HG02870 (cell line): ENCODE results near the gene CHRM2.
"Not testable (repeated sequence)": the region's sequence is repeated elsewhere in the genome, so short reads cannot be mapped to it uniquely, and the experiment has no call there.

Source experiments
- ATAC-seq: cut with Tn5 transposase; IDR thresholded peaks from one replicate; pipeline ENCODE4 v1.9.1; 2021; ENCODE audit warnings: mild to moderate bottlenecking, moderate library complexity; ENCODE audit not compliant: unreplicated experiment

CHRM2 gene

DNA sequence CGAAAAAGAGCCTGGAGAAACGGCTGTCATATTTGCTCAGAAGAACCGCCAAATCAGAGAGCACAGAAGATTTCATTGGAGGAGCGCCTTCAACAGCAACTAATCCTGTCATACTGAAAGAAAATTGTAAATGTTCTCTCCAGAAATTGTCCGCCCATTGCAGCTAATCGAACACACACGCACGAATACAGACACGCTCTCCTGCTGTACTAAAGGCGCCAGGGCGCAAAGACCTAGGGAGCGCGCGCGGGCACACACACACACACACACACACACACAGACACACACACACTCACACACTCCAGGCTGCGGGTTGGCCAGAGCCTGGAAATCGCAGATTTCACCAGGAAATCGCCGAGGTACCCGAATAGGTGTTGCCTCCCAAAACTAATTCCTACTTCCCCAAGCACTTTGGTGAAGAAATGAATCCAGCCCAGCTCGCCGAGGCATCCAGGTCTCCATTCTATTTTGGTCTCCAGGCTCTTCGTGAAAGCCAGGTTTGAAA is at the start of gene CHRM2:
Gene CHRM2 (plus strand): TSS at position 157 of the 505 bp plus-strand sequence. CDS start 146,214 bp downstream, outside the sequence.
- ATAC-seq: no peak

DNA sequence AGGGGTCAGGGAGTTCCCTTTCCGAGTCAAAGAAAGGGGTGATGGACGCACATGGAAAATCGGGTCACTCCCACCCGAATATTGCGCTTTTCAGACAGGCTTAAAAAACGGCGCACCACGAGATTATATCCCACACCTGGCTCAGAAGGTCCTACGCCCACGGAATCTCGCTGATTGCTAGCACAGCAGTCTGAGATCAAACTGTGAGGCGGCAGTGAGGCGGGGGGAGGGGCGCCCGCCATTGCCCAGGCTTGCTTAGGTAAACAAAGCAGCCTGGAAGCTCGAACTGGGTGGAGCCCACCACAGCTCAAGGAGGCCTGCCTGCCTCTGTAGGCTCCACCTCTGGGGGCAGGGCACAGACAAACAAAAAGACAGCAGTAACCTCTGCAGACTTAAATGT is 37.1 kb upstream of the CHRM2 start:
- not testable (repeated sequence) for ATAC-seq

DNA sequence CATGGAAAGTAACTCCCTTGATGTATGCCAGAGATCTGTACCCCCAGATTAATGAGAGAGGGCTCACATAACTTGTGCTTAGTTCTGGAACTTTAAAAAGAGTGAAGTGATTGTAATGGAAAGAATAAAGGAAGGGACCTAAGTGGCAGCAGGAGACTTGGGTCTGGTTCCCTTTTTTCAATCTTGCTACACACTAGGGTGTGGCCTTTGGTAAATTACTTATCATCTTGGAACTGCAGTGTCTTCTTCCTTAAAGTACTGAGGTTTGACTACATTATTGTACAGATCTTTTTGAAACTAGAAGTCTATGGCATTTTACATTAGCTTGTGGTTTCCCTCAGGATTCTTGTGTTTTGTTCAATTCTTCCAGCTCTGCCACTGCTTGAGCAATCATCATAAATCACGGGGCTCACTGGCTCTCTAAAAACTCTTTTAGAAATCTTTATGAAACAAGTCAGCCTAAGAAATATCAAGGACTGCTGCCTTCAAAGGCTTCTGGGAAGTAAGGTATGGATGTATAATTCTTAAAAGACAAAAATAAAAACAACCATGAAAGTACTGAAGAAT is 22.5 kb upstream of the CHRM2 start:
- ATAC-seq: no peak

DNA sequence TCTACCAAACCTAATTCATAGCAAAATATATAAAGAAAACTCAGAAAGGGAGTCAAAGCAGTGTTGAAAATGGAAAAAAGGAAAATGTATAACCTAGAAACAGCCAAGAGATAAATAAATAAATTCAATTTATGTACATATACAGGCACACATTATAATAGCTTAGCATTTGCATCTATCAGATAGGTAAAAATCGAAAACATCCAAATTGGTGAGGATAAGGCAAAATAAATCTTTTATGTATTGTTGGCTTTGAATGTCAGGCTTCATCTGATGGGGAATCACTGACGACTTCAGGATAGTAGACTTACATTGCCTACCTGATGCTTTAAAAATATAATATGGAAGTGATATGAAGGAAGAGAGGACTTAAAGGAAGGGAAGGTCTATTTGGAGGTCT is 20.6 kb upstream of the CHRM2 start:
- ATAC-seq: no peak

DNA sequence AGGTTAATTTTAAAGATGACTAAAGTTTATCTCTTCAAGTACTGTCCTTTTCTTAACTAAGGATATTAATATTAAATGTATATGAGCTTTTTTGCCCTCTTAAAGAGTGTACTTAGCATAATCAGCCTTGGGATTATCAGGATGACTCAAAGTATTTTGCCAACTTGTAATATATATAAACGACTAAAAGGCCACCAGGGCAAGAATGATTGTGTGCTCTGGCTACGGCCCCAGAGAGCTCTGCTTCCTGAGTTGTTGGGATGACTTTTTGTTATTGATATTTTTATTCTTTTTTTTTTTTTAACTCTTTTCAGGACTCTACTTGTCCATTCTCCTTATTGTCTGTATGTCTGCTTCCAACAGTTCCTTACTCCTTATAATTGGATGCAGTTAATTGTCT is 14.8 kb upstream of the CHRM2 start:
- ATAC-seq: no peak

DNA sequence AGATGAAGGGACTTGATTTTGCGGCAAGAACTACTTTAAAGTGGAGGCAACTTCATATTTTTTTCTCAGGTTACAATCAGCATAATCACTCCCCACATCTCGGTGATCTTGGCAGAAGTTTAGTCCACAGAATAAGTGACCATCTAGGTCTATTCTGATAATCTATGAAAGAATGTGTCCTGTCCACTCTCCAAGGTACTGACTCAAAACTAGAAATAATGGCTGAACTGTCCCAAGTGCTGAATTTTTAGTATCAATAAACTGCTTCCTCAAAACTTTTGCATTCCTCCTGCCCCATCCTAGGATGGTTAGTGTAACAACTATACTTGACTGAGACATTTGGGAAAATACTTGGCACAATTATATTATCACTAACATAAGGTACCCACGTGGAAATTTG is 10.9 kb upstream of the CHRM2 start:
- no peak for ATAC-seq

DNA sequence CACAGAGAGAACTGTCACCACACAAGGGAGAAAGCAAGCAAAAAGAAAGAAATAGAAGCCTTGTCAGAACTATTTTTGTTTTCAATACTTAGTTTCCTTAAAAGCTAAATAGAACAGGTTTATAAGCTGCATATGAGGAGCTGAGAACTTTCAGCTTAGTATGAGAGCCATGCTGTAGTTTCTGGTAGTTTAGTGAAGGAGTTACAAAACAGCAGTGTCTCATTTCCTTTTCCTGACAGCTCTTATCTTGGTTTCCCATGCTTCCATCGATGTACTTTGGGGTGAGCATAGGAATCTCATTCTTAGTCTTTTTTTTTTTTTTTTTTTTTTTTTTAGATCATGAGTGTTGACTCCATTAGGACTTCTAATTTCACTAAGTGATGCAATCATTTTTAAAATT is 8.6 kb upstream of the CHRM2 start:
- no peak for ATAC-seq

DNA sequence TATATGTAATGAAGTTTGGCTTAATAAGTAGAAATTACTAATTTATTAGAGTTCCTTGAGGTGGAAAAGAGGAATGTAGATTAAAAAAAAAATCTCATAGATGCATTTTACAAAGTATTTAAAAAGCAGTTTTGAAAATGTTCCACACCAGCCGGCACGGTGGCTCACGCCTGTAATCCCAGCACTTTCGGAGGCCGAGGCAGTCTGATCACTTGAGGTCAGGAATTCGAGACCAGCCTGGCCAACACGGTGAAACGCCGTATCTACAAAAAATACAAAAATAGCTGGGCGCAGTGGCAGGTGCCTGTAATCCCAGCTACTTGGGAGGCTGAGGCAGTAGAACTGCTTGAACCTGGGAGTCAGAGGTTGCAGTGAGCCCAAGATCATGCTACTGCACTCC is 3.2 kb upstream of the CHRM2 start:
- no peak for ATAC-seq

DNA sequence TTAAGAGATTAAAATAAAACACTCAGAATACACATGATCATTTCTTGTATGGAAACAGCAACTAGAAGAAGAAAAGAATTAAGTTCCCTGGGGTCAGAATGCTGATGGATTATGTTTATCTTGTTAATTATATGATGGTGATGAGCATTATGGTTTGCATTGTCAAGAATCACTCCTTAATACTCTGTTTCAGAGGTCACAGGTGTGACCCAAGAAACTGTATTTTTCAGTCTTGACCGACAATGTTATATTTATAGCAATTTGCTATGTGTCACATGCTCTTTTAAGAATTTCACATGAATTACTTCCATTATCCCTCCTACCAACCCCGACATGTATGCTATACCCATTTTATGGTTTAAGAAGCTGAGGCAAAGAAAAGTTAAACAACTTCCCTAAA is 2.7 kb upstream of the CHRM2 start:
- no peak for ATAC-seq

DNA sequence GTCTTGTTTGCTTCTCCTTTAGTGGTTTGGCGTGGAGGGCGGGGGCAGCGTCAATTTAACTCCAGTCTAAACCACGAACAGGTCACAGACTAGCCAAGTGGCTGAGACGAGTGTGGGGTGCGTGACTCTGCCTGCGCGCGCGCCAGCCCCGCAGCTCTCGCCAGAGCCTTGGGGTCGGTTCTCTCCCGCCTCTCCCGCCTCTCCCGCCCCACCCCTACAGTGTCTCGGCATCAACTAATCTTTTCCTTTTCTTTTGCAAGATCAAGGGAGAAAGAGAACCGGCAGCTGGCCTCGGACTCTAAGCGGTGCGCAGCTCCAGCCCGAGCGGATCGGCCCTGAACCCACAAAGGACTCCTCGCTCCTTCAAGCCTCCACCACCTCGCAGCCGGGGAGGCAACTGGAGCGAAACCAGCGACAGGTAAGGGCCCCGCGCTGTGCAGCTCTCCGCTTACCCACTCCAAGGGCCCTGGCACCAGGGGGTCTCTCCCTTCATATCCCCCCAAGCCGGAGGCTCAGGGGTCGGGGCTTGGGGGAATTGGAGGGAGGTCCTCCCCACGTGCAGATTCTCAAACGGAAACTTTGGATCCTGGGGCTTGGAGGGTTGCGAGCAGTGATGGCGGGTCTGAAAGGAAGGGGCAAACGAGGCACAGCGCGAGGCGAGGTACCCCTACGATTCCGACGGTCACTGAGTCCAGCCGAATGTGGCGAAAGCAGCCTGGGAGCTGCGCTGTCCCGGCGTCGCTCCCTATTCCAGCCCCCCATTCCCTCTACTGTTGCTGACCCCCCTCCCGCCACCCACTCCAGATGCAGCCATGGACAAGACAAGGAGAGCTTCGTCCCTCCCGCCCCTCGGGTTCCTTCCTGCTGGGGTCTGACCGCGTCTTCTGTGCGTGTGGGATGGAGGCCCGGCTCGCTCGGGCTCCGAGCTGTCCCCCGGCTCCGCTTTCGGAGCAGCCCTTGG is 829 bp downstream of the CHRM2 start:
- ATAC-seq: no peak

DNA sequence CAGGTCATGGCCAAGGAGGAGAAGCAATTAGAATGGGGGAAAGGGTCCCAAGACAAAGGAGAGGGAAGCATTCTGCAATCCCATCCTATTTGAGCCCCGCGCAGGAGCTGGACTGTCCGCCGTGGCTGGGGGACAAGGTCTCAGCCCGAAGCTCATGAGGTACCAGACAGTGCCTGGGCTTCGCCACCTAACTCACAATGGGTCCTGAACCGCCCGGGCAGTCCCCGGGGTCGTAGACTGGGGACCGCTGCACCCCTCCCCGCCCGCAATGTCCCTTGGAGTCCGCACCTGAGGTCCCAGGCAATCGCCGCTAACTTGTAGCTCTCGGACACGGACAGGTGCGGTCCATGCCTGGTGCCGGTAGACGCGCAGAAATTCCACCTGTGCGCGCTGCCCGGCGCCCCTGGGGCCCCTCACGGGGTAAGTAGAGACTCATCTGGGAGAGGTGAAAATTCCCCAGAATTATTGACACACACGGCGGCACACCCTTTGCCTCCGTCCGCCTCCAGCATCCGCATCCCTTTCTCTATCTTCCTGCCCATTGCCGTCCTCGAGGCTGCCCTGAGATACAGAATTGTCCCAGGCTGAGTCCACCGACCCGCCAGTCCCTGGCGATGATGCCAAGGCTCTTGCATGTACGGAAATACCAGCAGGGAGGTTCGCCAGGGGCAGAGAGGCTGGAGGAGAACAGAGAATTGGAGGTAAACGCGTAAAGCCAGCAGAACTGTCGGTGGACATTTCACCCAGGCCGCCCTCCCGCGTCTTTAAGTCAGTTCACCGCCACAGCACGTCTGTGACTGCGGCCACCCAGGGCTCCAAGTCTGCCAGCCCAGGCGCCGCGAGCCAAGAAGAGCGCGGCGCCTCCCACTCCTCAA is 1.8 kb downstream of the CHRM2 start:
- ATAC-seq: no peak

DNA sequence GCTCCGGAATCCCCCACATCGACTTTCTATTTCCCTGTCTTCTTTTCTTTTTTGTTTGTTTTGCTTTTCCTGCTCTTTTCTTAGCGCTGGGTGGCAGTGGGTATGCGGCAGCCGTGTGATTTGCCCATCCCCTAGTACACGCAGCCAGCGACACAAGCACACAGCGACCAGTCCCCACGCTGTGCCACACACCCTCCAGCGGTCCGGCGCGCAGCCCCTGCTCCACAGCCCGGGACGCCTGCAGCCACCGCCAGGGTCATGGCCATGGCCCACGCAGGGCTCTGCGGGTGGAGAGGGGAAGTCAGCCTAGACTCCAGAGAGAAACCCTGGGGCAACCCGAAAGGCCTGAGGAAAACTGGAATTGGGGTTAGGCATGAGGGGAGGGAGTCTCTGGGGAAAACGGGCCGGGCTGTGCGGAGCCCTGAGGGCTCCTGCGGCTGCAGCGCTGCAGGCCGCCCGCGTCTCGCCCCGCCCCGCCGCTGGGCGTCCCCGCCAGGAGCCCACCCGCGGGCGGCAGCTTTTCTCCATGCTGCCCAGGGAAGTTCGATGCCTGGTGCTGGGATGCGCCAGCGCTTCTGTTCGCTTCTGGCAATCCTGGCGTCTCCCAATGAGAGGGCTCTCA is 2.5 kb downstream of the CHRM2 start:
- ATAC-seq: no peak

DNA sequence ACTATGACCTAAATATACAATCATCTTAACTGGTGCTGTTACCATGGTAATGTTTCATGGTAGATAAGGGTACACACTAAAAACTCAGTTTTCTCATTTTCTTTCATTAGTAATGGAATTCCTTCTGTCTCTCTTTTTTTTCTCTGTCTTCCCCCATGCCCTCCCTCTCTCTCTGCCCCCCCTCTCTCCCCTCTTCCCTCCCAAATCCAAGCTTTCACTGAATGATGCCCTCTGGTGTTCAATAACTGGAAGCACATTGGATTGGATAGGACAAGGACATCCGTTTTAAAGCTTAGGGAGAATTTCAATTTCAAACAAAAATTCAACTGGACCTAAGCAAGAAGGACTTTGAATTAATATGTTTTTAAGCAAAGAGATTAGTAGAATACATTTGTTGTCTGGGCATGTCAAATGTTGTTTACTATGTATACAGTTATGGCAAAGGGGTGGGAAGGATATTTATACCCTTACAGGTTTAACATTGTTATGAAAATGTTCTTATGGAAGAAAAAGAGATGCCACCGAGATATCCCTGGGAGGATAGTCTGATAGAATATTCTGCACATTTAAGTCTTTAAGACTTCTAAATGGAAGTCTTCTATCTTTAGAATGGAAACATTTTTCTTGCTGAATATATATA is 6.1 kb downstream of the CHRM2 start:
- ATAC-seq: no peak

DNA sequence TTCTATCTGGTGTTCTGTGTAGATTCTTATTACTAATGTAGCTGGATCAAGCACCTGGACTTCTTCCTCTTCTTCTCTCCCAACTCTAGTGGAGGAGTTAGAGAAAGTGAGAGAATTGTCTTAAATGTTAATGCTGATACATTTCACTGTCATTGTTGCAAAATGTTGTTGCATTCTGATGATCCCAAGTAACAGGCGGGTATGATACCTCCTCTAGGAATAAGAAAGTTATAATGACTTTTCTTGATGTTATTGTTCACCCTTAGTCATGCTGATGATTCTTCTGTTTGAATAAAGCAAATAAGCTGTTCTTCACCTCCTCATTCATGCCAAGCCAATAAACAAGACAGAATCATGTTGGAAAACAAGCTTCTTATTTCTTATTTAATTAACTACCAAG is 9.1 kb downstream of the CHRM2 start:
- ATAC-seq: no peak

DNA sequence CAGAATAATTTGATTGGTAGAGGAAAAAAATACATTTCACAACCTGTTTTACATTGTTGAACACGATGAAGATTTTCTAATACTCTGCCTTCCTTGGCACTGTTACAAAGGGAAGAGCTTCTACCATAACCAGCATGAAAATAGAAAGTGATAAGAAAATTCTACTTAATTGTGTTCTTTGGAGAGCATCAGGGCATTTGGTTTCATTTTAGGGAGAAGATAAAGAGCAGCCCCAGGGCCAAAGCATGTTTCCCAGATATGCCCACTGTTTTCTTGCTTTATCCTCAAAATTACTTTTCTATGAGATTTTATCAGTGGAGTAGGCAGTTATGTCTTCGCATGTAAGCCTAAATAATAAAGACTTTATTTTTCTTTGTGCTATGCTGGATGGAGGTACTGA is 9.5 kb downstream of the CHRM2 start:
- ATAC-seq: no peak

DNA sequence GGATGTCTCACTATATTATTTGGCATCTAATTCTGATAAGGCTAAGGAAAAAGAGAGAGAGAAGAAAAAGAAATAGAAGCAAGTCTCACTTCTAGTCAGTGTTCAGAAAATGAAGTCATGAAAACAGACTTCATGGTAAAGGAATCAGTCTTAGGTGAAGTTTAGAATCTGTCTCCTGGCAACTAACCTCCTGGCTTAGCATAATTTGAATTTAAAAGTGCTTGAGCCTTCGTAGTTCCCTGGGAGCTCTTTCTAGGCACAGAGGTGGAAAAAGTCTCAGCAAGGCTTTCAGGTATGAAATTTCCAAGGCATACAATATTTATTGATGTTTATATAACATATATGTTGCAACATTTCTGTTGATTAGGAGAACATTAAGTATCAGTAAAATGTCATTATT is 10.4 kb downstream of the CHRM2 start:
- ATAC-seq: no peak

DNA sequence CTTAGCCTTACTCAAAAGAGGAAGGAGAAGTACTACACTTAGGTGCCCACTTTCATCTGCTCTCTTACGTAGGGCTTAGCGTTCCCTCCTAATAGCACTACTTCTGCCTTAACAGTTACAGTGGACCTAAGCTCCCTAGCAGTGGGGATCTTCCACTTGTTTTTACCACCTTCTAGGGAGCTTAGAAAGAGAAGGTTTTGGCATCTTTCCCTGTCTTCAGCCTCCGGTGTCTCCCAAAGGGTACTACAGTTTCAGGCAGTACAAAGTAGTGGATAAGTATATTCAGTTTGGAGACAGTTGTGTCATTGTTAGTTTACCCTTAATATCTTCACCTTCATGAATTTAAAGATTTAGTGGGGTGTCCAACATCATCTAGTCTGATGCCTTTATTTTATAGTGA is 14.6 kb downstream of the CHRM2 start:
- ATAC-seq: no peak

DNA sequence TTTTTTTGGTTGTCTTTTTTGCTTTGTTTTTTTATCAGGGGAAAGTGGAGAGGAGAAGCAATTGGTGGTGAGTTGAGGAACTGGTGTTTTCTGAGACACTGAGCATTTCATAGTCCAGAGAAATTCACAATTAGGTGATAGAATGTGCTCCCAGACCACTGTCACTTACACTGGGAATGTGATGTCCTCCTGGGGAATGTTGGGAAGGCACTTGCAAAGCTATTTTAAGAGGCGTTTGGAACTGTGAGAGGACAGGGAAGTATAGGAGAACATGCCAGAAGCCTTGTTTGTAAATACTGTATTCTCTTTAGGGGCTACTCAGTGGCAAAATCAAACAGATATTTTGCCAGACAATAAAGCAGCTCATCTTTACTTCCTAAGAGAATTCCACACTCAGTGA is 16.0 kb downstream of the CHRM2 start:
- ATAC-seq: no peak

DNA sequence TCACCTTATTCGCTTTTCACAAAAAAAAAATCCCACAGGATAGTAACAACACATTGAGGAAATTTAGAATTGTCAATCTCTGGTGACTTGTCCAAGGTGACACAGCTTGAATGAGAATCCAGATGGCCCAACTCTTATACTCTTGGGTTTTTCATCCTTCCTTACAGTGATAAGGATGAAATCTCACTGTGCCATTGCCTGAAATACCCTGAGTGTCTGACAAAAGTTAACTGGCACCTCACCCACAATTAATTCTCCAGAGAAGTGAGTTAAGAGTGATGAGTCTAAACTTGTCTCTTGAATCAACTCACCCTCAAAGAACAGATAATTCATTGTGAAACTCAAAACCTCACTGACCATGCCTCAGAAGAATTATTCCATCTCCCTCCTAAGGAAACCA is 18.9 kb downstream of the CHRM2 start:
- no peak for ATAC-seq

DNA sequence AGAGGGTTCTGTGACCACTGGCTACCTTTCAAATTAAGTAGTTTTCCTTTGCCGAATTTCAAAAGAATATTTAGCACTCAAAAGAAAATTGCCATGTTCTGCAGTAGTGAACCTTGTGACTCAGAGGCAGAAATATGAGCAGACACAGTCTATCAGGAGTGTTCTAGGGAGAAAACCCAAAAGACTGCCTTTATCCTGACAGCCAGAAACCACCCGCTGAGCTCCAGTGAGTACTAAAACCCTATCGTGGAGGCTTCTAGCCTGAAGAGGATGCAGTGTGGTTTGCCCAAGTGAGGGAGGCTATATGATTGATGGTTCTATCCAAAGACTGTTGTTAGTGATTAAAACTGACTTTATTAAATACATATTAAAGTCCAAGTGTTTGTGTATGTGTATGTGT is 21.9 kb downstream of the CHRM2 start:
- ATAC-seq: no peak
